GM06990 (cell line): ENCODE data around the gene CD3G.

ENCODE experiments used
- DNase-seq: peaks from one replicate; pipeline ENCODE4 v3.0.0-alpha.2; 2011; ENCODE audit not compliant: insufficient read length; ENCODE audit errors: extremely low read depth
- H3K27me3 ChIP-seq: replicated peaks from 2 replicates; pipeline ENCODE4 v1.6.0; 2011; ENCODE audit warnings: low read length; ENCODE audit not compliant: control insufficient read depth, insufficient read depth
- H3K36me3 ChIP-seq: 2 replicates; pipeline ENCODE4 v1.5.1; 2011; ENCODE audit warnings: low read length; ENCODE audit not compliant: control insufficient read depth, insufficient read depth
- H3K4me3 ChIP-seq: replicated peaks from 2 replicates; pipeline ENCODE4 v1.5.1; 2011; ENCODE audit warnings: low read depth, mild to moderate bottlenecking, control low read depth, low read length
- TF ChIP-seq, protein P1 (sequence below): IDR thresholded peaks from 2 replicates; pipeline ENCODE4 v1.5.1; 2011; ENCODE audit warnings: low read length, control low read depth, mild to moderate bottlenecking, inconsistent platforms; ENCODE audit not compliant: insufficient read depth, poor library complexity, severe bottlenecking

The CD3G gene

DNA sequence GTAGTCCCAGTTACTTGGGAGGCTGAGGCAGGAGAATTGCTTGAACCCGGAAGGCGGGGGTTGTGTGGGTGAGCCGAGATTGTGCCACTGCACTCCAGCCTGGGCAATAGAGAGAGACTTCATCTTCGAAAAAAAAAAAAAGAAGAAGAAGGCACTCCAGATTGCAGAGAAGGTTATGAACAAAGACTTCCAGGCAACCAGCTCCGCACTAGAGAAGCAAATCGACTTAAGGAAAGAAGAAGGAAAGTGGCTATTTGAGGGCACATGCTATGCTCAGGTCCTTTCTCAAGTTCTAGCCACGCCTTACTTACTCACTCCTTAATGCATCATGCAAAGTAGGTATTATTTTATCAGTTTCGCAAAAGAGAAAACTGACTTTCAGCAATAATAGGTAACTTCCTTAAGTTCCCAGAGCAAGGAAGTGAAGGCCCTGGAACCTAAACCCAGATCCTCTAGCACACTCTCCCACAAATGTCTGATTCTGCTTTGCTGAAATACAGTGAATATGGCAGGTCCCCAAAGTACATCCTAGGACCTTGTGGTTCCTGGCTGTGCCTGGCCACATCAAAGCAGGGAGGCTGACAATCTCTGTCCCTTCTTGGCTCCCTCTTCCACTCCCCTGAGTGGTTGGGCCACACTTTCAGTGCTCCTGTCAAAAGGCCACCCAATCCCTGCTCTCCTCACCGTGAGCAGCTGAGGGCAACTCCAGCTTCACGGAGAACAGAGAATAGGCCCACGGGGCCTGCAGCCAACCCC is 25.4 kb upstream of the CD3G start:
- H3K27me3 ChIP-seq: no peaks in the 10 kb centered on the region; the same call in 1 of the 2 replicates
- no peak overlapping the region for H3K4me3 ChIP-seq
- TF ChIP-seq, protein P1, sequence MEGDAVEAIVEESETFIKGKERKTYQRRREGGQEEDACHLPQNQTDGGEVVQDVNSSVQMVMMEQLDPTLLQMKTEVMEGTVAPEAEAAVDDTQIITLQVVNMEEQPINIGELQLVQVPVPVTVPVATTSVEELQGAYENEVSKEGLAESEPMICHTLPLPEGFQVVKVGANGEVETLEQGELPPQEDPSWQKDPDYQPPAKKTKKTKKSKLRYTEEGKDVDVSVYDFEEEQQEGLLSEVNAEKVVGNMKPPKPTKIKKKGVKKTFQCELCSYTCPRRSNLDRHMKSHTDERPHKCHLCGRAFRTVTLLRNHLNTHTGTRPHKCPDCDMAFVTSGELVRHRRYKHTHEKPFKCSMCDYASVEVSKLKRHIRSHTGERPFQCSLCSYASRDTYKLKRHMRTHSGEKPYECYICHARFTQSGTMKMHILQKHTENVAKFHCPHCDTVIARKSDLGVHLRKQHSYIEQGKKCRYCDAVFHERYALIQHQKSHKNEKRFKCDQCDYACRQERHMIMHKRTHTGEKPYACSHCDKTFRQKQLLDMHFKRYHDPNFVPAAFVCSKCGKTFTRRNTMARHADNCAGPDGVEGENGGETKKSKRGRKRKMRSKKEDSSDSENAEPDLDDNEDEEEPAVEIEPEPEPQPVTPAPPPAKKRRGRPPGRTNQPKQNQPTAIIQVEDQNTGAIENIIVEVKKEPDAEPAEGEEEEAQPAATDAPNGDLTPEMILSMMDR: no peak
- DNase-seq: no peak
- H3K36me3 ChIP-seq: no peaks in the 10 kb centered on the region

DNA sequence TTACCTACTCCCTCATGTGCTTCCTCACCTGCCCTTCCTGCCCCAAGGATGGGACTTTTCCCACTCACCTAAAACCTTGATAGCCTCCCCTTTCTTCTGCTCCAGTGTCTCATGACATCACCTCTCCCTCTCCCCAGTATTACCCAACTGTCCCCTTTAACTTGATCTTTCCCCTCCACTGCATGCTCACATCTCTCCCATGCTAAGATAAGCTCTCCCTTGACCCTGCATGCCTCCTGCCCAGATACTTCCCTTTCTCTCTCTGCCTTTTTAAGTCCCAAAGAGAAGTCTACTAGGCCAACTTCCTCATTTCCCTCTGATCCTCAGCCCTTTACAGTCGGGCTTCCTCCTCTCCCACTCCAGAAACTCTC is 24.8 kb upstream of the CD3G start:
- no peak overlapping the region for H3K4me3 ChIP-seq

DNA sequence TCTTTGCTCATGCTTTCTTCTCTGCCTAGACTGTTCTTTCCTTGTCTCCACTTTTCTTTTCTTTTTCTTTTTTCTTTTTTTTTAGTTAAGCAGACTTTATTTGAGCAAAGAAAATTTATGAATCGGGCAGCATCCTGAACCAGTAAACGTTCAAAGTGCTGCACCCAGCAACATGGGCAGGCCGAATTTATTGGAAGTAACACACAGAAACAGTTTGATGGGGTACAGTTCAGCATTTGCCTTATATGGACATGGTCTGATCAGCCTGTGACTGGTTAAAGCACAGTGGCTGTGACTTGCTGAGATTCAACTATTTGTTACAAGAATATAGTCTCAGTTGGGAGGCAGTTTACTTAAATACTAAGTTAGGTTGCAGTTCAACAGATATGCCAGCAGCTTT is 23.6 kb upstream of the CD3G start:
- TF ChIP-seq, protein P1: no peak
- no peak overlapping the region for H3K4me3 ChIP-seq
- DNase-seq: no peak
- no peaks in the 10 kb centered on the region for H3K36me3 ChIP-seq
- no peaks in the 10 kb centered on the region for H3K27me3 ChIP-seq

More for the DNA sequence above, 24.8 kb upstream of the CD3G start:
- TF ChIP-seq, protein P1: no peak
- H3K27me3 ChIP-seq: no peaks in the 10 kb centered on the region; the same call in 1 of the 2 replicates
- DNase-seq: no peak
- no peaks in the 10 kb centered on the region for H3K36me3 ChIP-seq

DNA sequence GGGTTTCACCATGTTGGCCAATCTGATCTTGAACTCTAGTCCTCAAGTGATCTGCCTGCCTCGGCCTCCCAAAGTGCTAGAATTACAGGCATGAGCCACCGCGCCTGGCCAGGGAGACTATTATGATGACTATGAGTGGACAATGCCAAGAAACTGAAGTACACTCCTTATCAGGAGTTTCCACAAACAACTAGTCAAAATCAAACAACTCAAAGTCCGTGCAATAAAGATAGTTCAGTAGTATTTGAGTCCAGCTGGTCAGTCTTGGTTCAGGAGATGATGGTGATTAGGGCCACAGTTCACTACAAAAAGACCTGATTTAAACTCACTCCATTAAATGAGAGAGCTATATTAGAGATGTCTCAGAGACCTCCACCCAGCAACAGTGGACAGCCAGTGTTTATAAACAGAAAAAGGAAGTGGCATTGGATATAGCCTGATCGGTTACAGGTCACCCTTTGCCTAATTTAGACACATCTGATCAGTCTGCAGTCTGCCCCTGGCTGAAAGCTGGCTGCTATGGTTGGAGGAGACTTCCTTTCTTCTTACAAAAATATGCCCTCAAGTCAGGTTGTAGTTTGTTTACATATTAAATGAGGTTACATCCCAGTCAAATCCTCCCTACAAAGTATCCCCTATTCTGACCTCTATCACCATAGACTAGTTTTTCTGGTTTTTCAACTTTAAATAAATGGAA is 22.6 kb upstream of the CD3G start:
- no peak for DNase-seq
- no peaks in the 10 kb centered on the region for H3K36me3 ChIP-seq
- TF ChIP-seq, protein P1: no peak
- H3K27me3 ChIP-seq: no peaks in the 10 kb centered on the region
- H3K4me3 ChIP-seq: no peak overlapping the region

DNA sequence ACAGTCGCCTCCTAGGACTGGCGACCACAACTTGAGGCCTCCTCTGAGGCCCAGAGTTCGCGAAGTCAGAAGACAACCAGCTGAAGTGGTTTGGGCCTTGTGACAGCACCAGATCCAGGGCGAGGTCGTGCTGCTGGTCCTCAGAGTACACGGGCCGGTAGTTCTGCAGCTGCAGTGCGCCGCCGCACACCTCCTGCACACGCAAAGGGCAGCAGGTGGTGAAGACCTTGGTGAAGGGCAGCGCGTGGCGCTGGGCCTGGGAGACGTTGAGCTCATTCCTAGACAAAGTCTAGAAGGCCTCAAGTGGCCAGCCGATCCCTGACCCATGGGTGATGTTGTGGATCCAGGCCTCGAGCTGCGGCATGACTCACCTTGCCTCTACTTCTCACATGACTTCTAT is 21.4 kb upstream of the CD3G start:
- TF ChIP-seq, protein P1: no peak
- no peaks in the 10 kb centered on the region for H3K27me3 ChIP-seq
- no peak for DNase-seq
- no peaks in the 10 kb centered on the region for H3K36me3 ChIP-seq
- H3K4me3 ChIP-seq: no peak overlapping the region

DNA sequence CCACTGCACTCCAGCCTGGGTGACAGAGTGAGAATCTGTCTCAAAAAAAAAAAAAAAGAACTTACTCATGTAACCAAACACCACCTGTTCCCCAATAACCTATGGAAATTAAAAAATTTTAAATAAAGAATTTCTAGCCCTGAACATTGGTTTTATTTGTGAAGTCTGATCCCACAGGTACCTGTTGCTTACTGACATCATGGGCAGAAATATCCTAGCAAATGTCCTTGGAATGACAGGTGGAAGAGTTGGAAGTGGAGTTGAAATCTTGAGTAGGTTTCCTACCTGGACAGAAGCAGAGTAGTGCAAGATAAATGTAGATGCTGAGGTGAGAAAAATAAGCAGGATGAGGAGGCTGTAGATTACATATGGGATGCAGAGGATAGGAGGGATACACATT is 18.9 kb upstream of the CD3G start:
- Histone ChIP-seq H3K4me3 (no peak overlapping the region), H3K36me3 (no peaks in the 10 kb centered on the region), H3K27me3 (no peaks in the 10 kb centered on the region)
- DNase-seq: no peak
- TF ChIP-seq, protein P1: no peak
